H1 (cell line): ENCODE measurements around the gene MEGF11. TPM values are rescaled to one million over a fixed set of nuclear protein-coding genes. Genes with fewer than 3 reads are reported as not detected.

Experiments
- CTCF ChIA-PET: fragments of 300-600 bp; sonication (Branson Sonifier 250); formaldehyde crosslinking; loops from one replicate; lab custom pipeline; 2021; ENCODE audit not compliant: partially characterized antibody; lab: Charles Lee
- POLR2A ChIA-PET: fragments of 300-600 bp; sonication (Branson Sonifier 250); formaldehyde crosslinking; loops from one replicate; lab custom pipeline; 2021; ENCODE audit warnings: inconsistent platforms; ENCODE audit not compliant: partially characterized antibody; lab: Charles Lee
- DNase-seq, 2 experiments: peaks; one replicate each; pipeline versions ENCODE4 v3.0.0 to v3.0.0-alpha.2; 2010 to 2022; ENCODE audit warnings: low spot score in 2 of 2, low read depth in 1 of 2, mixed read lengths in 1 of 2
- FAIRE-seq: peaks from 2 replicates; lab custom pipeline; 2011; peaks lifted over from hg19 to GRCh38; lab: Jason Lieb, UNC
- H2AFZ ChIP-seq: 2 replicates; pipeline ENCODE4 v1.8.1; 2012; ENCODE audit warnings: low read length, inconsistent platforms
- H2AK5ac ChIP-seq: 2 replicates; pipeline ENCODE4 v1.6.1; 2013; ENCODE audit warnings: low read depth, low read length
- H2BK120ac ChIP-seq: replicated peaks from 2 replicates; pipeline ENCODE3; 2013; ENCODE audit warnings: low read depth, low read length, inconsistent platforms
- H2BK12ac ChIP-seq: 2 replicates; pipeline ENCODE4 v1.6.1; 2013; ENCODE audit warnings: low read depth, low read length
- H2BK15ac ChIP-seq: 2 replicates; pipeline ENCODE4 v1.6.1; 2013; ENCODE audit warnings: low read length
- H2BK20ac ChIP-seq: 2 replicates; pipeline ENCODE4 v1.6.1; 2013; ENCODE audit warnings: low read length
- H2BK5ac ChIP-seq: 2 replicates; pipeline ENCODE4 v1.6.1; 2013; ENCODE audit warnings: low read depth, low read length
- H3K14ac ChIP-seq: 2 replicates; pipeline ENCODE4 v1.6.1; 2013; ENCODE audit warnings: inconsistent platforms; ENCODE audit not compliant: insufficient read length
- H3K18ac ChIP-seq: 2 replicates; pipeline ENCODE4 v1.6.1; 2013; ENCODE audit warnings: low read length; ENCODE audit errors: extremely low read depth
- H3K23ac ChIP-seq: 2 replicates; pipeline ENCODE4 v1.6.1; 2013; ENCODE audit warnings: inconsistent platforms; ENCODE audit not compliant: insufficient read length
- H3K23me2 ChIP-seq: 2 replicates; pipeline ENCODE4 v1.6.1; 2013; ENCODE audit warnings: low read depth, low read length
- H3K27ac ChIP-seq: 2 replicates; pipeline ENCODE4 v1.6.1; 2011; ENCODE audit warnings: low read depth, low read length, inconsistent platforms
- H3K27me3 ChIP-seq, 4 experiments: replicated peaks in 1 of 4; 1 replicate in 1 of 4; 2 replicates in 3 of 4; pipeline versions ENCODE4 v1.6.1 to v1.8.1; 2011 to 2013; ENCODE audit warnings: low read length in 3 of 4, mild to moderate bottlenecking in 3 of 4, inconsistent platforms in 2 of 4, mixed read lengths in 2 of 4, moderate library complexity in 1 of 4; ENCODE audit not compliant: control insufficient read depth in 3 of 4, insufficient read depth in 3 of 4; ENCODE audit errors: extremely low read depth in 1 of 4
- H3K36me3 ChIP-seq, 4 experiments: 2 replicates each; pipeline versions ENCODE4 v1.6.1 to v1.8.1; 2011 to 2013; ENCODE audit warnings: mild to moderate bottlenecking in 4 of 4, low read length in 3 of 4, moderate library complexity in 2 of 4, control low read depth in 1 of 4, inconsistent platforms in 1 of 4; ENCODE audit not compliant: insufficient read depth in 4 of 4, control insufficient read depth in 2 of 4
- H3K4ac ChIP-seq: replicated peaks from 2 replicates; pipeline ENCODE3; 2013; ENCODE audit warnings: low read length, low read depth, mixed read lengths, inconsistent platforms; ENCODE audit not compliant: insufficient read length
- H3K4me1 ChIP-seq, 4 experiments: replicated peaks in 1 of 4; 1 replicate in 1 of 4; 2 replicates in 3 of 4; pipeline versions ENCODE4 v1.6.1 to v1.8.1; 2011 to 2013; ENCODE audit warnings: low read length in 3 of 4, inconsistent platforms in 2 of 4, mixed read lengths in 1 of 4; ENCODE audit not compliant: insufficient read depth in 4 of 4, control insufficient read depth in 3 of 4
- H3K4me2 ChIP-seq, 2 experiments: 2 replicates each; pipeline versions ENCODE4 v1.6.1 to v1.8.1; 2011 to 2013; ENCODE audit warnings: low read depth in 2 of 2, low read length in 2 of 2, control low read depth in 1 of 2, inconsistent platforms in 1 of 2, mild to moderate bottlenecking in 1 of 2; ENCODE audit not compliant: insufficient read depth in 1 of 2
- H3K4me3 ChIP-seq, 4 experiments: fragments of 200-600, 300-600 bp in 1 of 4; sonication (generic), shearing (Covaris generic), sonication (Bioruptor Twin) in 1 of 4; 2 replicates each; pipeline versions ENCODE4 v1.5.1 to v1.8.1; 2011 to 2016; ENCODE audit warnings: low read length in 4 of 4, low read depth in 3 of 4, control low read depth in 2 of 4, inconsistent platforms in 2 of 4, mild to moderate bottlenecking in 2 of 4, mixed read lengths in 1 of 4, moderate library complexity in 1 of 4; ENCODE audit not compliant: insufficient read depth in 2 of 4; ENCODE audit errors: extremely low read depth in 1 of 4
- H3K56ac ChIP-seq: replicated peaks from 2 replicates; pipeline ENCODE3; 2013; ENCODE audit warnings: low read depth, mild to moderate bottlenecking, mixed read lengths, low read length, inconsistent platforms; ENCODE audit not compliant: insufficient read length
- H3K79me1 ChIP-seq: 2 replicates; pipeline ENCODE4 v1.6.1; 2013; ENCODE audit warnings: low read depth, low read length, control low read depth
- H3K79me2 ChIP-seq, 2 experiments: 2 replicates each; pipeline versions ENCODE4 v1.6.1 to v1.8.1; 2012 to 2013; ENCODE audit warnings: low read length in 2 of 2, mild to moderate bottlenecking in 2 of 2, inconsistent platforms in 1 of 2; ENCODE audit not compliant: insufficient read depth in 2 of 2, control insufficient read depth in 1 of 2
- H3K9ac ChIP-seq, 4 experiments: replicated peaks in 1 of 4; 1 replicate in 1 of 4; 2 replicates in 3 of 4; pipeline versions ENCODE4 v1.6.1 to v1.8.1; 2011 to 2013; ENCODE audit warnings: low read depth in 3 of 4, low read length in 3 of 4, control low read depth in 2 of 4, mild to moderate bottlenecking in 2 of 4, moderate library complexity in 2 of 4, inconsistent platforms in 1 of 4; ENCODE audit errors: extremely low read depth in 1 of 4
- H3K9me3 ChIP-seq, 2 experiments: 2 replicates each; pipeline versions ENCODE4 v1.6.1 to v1.8.1; 2012 to 2013; ENCODE audit warnings: mild to moderate bottlenecking in 2 of 2, moderate library complexity in 2 of 2, control low read depth in 1 of 2, inconsistent platforms in 1 of 2, low read depth in 1 of 2, low read length in 1 of 2, mixed read lengths in 1 of 2; ENCODE audit not compliant: insufficient read depth in 2 of 2
- H4K20me1 ChIP-seq, 2 experiments: replicated peaks in 1 of 2; 2 replicates each; pipeline versions ENCODE3 to v1.8.1; 2011 to 2013; ENCODE audit warnings: inconsistent platforms in 2 of 2, low read length in 2 of 2, mild to moderate bottlenecking in 1 of 2; ENCODE audit not compliant: insufficient read depth in 2 of 2, control insufficient read depth in 1 of 2
- H4K5ac ChIP-seq: 2 replicates; pipeline ENCODE4 v1.6.1; 2013; ENCODE audit warnings: low read length, low read depth, mixed read lengths, inconsistent platforms; ENCODE audit not compliant: insufficient read length
- H4K8ac ChIP-seq: 2 replicates; pipeline ENCODE4 v1.8.0; 2013; ENCODE audit warnings: mild to moderate bottlenecking, moderate library complexity, low read length, inconsistent platforms; ENCODE audit not compliant: insufficient read depth; ENCODE audit errors: extremely low read depth
- H4K91ac ChIP-seq: replicated peaks from 2 replicates; pipeline ENCODE3; 2013; ENCODE audit warnings: low read length, mixed read lengths, inconsistent platforms; ENCODE audit not compliant: insufficient read length
- KDM5A ChIP-seq: fragments of 200-600 bp; IDR thresholded peaks from 2 replicates; pipeline ENCODE4 v1.7.1; 2012; ENCODE audit warnings: mild to moderate bottlenecking, low read length, inconsistent platforms, mixed read lengths
- RAD21 ChIP-seq, 2 experiments: IDR thresholded peaks in 1 of 2; conservative IDR thresholded peaks in 1 of 2; 2 replicates each; pipeline ENCODE4 v1.6.1; 2011; ENCODE audit warnings: low read depth in 2 of 2, low read length in 2 of 2, improper control_type of control experiment in 1 of 2, inconsistent platforms in 1 of 2, mild to moderate bottlenecking in 1 of 2, moderate library complexity in 1 of 2
- RNF2 ChIP-seq: fragments of 200-900, 300-1000 bp; sonication (generic); IDR thresholded peaks from 2 replicates; pipeline ENCODE4 v1.7.1; 2016; ENCODE audit warnings: borderline replicate concordance, low read depth, mild to moderate bottlenecking, antibody characterized with exemption, low read length; ENCODE audit not compliant: poor library complexity, severe bottlenecking; ENCODE audit errors: missing control alignments
- WGBS, 2 experiments: shearing (Covaris generic) in 1 of 2; methylation state at CpG; one replicate each; pipeline versions ENCODE4 v1.1.6 to v1.1.7; 2013 to 2015; ENCODE audit warnings: low lambda C conversion rate in 2 of 2, mixed read lengths in 2 of 2, inconsistent platforms in 1 of 2, low coverage in 1 of 2, missing lambda C conversion rate in 1 of 2; ENCODE audit not compliant: insufficient replicate concordance in 2 of 2, insufficient coverage in 1 of 2, insufficient read length in 1 of 2; ENCODE audit errors: extremely low coverage in 1 of 2, missing lambda C conversion rate in 1 of 2; 5-methylcytosine and 5-hydroxymethylcytosine counted together
- polyA plus RNA-seq, 7 experiments: library from polyadenylated mRNA; depleted of rRNA in 3 of 7; stranded (reverse) in 5 of 7; unstranded in 2 of 7; fragments of >200 nt in 5 of 7; fragments of 200-250 nt in 2 of 7; gene quantifications; 1 replicate in 5 of 7; 2 replicates in 1 of 7; 4 replicates in 1 of 7; pipeline versions ENCODE4 v1.2.1 to v1.2.3, GENCODE V29; 2011 to 2013; ENCODE audit warnings: missing spikeins in 2 of 7, mixed read lengths in 2 of 7
- total RNA-seq: library from RNA; stranded (reverse); fragmentation: NEBNext Ultra II Directional; extraction: Animal tissue kit (Norgen Biotek cat#: 25700); gene quantifications from 2 replicates; pipeline ENCODE4 v1.2.1, GENCODE V29; 2021

MEGF11 gene
- total and polyA plus RNA-seq, 2 of the 8 experiments (the other 6 are each of a cell fraction or from before 2014, with no cell fraction given) = 4.4 to 4.8 TPM

DNA sequence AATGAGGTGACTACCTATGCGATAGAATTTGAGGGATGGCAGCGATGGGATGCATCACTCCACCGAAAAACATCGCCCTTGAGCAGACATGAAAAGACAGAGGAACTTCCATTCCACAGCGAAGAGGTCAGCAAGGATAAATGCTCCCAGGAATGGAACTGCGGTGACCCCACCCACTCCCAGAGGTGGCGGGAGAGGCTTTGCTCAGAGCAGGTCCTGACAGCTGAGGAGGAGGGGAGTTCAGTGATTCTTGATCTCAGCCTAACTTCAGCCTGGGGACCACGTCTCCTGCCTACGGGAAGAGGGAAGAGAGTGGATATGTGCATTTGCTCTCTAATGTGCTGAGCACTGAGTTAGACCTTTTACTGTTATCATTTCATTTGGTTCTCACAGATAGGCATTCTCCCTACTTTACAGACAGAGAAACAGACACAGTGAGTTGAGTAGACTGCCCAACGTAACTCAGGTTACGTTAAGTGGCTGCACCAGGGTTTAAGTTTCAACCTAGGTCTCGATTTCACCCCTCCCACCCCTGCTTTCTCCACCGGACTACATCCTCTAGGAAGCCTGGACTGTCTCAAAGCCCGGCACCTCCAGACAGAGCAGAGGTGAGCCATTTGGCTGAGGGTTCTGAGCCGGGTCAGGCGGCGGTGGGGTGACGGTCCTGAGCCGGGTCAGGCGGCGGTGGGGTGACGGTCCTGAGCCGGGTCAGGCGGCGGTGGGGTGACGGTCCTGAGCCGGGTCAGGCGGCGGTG is 214.3 kb downstream of the MEGF11 start:
- no peak for FAIRE-seq
- no peak overlapping the region for H3K4ac ChIP-seq
- peak overlapping the region; percentile 51; the same call in 1 of the 2 replicates for H3K18ac ChIP-seq
- H3K9ac ChIP-seq = no peak overlapping the region
- TF ChIP-seq KDM5A (no peak), RNF2 (no peak), RAD21 (IDR thresholded peaks at IDR 0.05 in 1 of 2, conservative IDR thresholded peaks at IDR 0.05 in 1 of 2; ENCODE audit: low read depth in 2 of 2, low read length in 2 of 2) (peak in 1 of 2 experiments; percentile 1; a peak in 1 of 4 replicates)
- DNase-seq = peak in 1 of 2 experiments; percentile 36
- peaks cover 0 to 2% (median 0%) of the 10 kb centered on the region in 4 experiments; a peak in 1 of 7 replicates for H3K27me3 ChIP-seq
- H2AK5ac ChIP-seq = no peak overlapping the region
- no peak overlapping the region for H3K27ac ChIP-seq
- H2BK120ac ChIP-seq = no peak overlapping the region
- H3K79me2 ChIP-seq = no peaks in the 10 kb centered on the region
- H4K91ac ChIP-seq = no peak overlapping the region
- H3K4me3 ChIP-seq = no peak overlapping the region; a peak in 1 of 8 replicates
- 67% methylated on average over 17 of the region's 29 CpGs; no CpG with 5 or more reads in 1 of the 2 experiments for WGBS, 2 experiments
- peak overlapping the region; percentile 38; the same call in 1 of the 2 replicates for H2AFZ ChIP-seq
- H3K4me1 ChIP-seq = peaks cover 23 to 45% (median 34%) of the 10 kb centered on the region in 4 experiments
- H3K9me3 ChIP-seq = 0 out of 4 replicates have a peak, but pooled peaks cover 0 to 2% of the 10 kb centered on the region in 2 experiments
- no peaks in the 10 kb centered on the region for H3K23me2 ChIP-seq
- H3K14ac ChIP-seq = no peak overlapping the region
- H2BK15ac ChIP-seq = no peak overlapping the region
- no peak overlapping the region for H4K8ac ChIP-seq
- H4K20me1 ChIP-seq = no peaks in the 10 kb centered on the region
- H3K4me2 ChIP-seq = peak overlapping the region; percentile 12 to 47
- H3K79me1 ChIP-seq = no peaks in the 10 kb centered on the region
- no peaks in the 10 kb centered on the region for H3K36me3 ChIP-seq
- no peak overlapping the region for H3K23ac ChIP-seq
- peak overlapping the region; percentile 78; the same call in 1 of the 2 replicates for H2BK12ac ChIP-seq
- no peak overlapping the region for H4K5ac ChIP-seq
- no peak overlapping the region for H2BK20ac ChIP-seq
- no peak overlapping the region for H3K56ac ChIP-seq
- peak overlapping the region; percentile 3; the same call in 1 of the 2 replicates for H2BK5ac ChIP-seq
- ChIA-PET POLR2A (no interaction called here), CTCF (no interaction called here)
